H9 (cell line): ENCODE data around the gene TRIM54. TPM values are rescaled to one million over a fixed set of nuclear protein-coding genes. Genes with fewer than 3 reads are reported as not detected.

Experiments used
- DNase-seq: peaks from one replicate; pipeline ENCODE4 v3.0.0-alpha.2; 2017
- H2AFZ ChIP-seq: one replicate; pipeline ENCODE4 v1.6.1; 2013; ENCODE audit warnings: mild to moderate bottlenecking, low read length, control low read depth, moderate library complexity
- H2AK5ac ChIP-seq: 2 replicates; pipeline ENCODE4 v1.6.1; 2013; ENCODE audit warnings: low read length, control low read depth, mixed read lengths; ENCODE audit not compliant: insufficient read length
- H2BK120ac ChIP-seq: one replicate; pipeline ENCODE4 v1.6.1; 2013; ENCODE audit warnings: low read depth, mild to moderate bottlenecking, low read length, control low read depth, inconsistent platforms; ENCODE audit not compliant: poor library complexity, severe bottlenecking
- H2BK12ac ChIP-seq: 2 replicates; pipeline ENCODE4 v1.6.1; 2013; ENCODE audit warnings: low read length, control low read depth, mixed read lengths, low read depth; ENCODE audit not compliant: insufficient read length
- H2BK15ac ChIP-seq: 2 replicates; pipeline ENCODE4 v1.6.1; 2013; ENCODE audit warnings: low read depth, low read length, control low read depth
- H2BK20ac ChIP-seq: one replicate; pipeline ENCODE4 v1.6.1; 2013; ENCODE audit warnings: low read depth, mild to moderate bottlenecking, low read length, control low read depth, inconsistent platforms; ENCODE audit not compliant: poor library complexity, severe bottlenecking
- H2BK5ac ChIP-seq: 2 replicates; pipeline ENCODE4 v1.6.1; 2013; ENCODE audit warnings: low read length, control low read depth, mixed read lengths; ENCODE audit not compliant: insufficient read length
- H3K14ac ChIP-seq: 2 replicates; pipeline ENCODE4 v1.6.1; 2013; ENCODE audit warnings: low read length, control low read depth; ENCODE audit not compliant: insufficient read depth
- H3K18ac ChIP-seq: 2 replicates; pipeline ENCODE4 v1.6.1; 2013; ENCODE audit warnings: low read depth, mild to moderate bottlenecking, mixed read lengths, low read length, control low read depth; ENCODE audit not compliant: insufficient read length
- H3K23ac ChIP-seq: 2 replicates; pipeline ENCODE4 v1.6.1; 2013; ENCODE audit warnings: low read length, control low read depth, mixed read lengths, low read depth; ENCODE audit not compliant: insufficient read length
- H3K23me2 ChIP-seq: 2 replicates; pipeline ENCODE4 v1.6.1; 2013; ENCODE audit warnings: low read depth, mild to moderate bottlenecking, mixed read lengths, low read length, control low read depth; ENCODE audit not compliant: insufficient read length, poor library complexity, severe bottlenecking
- H3K27ac ChIP-seq: 2 replicates; pipeline ENCODE4 v1.5.1; 2013; ENCODE audit warnings: low read length, control low read depth, mixed read lengths, low read depth; ENCODE audit not compliant: insufficient read length
- H3K27me3 ChIP-seq: 2 replicates; pipeline ENCODE4 v1.6.1; 2013; ENCODE audit warnings: low read length, control low read depth, inconsistent platforms; ENCODE audit not compliant: insufficient read depth
- H3K4ac ChIP-seq: 2 replicates; pipeline ENCODE4 v1.6.1; 2013; ENCODE audit warnings: low read depth, mild to moderate bottlenecking, control low read depth, inconsistent platforms, low read length, moderate library complexity
- H3K4me1 ChIP-seq: 2 replicates; pipeline ENCODE4 v1.6.1; 2013; ENCODE audit warnings: low read length, control low read depth, inconsistent platforms; ENCODE audit not compliant: insufficient read depth
- H3K4me2 ChIP-seq: 2 replicates; pipeline ENCODE4 v1.6.1; 2013; ENCODE audit warnings: low read length, control low read depth, mixed read lengths; ENCODE audit not compliant: insufficient read length, insufficient read depth
- H3K56ac ChIP-seq: 2 replicates; pipeline ENCODE4 v1.6.1; 2013; ENCODE audit warnings: low read depth, mild to moderate bottlenecking, mixed read lengths, low read length, control low read depth; ENCODE audit not compliant: insufficient read length
- H3K79me1 ChIP-seq: 2 replicates; pipeline ENCODE4 v1.6.1; 2013; ENCODE audit warnings: low read depth, mild to moderate bottlenecking, moderate library complexity, low read length, control low read depth, inconsistent platforms; ENCODE audit not compliant: insufficient read depth, poor library complexity, severe bottlenecking
- H3K79me2 ChIP-seq: 2 replicates; pipeline ENCODE4 v1.6.1; 2013; ENCODE audit warnings: low read length, control low read depth, inconsistent platforms; ENCODE audit not compliant: insufficient read depth
- H3K9ac ChIP-seq: 2 replicates; pipeline ENCODE4 v1.6.1; 2013; ENCODE audit warnings: low read length, control low read depth, mixed read lengths; ENCODE audit not compliant: insufficient read length; ENCODE audit errors: extremely low read depth
- H3K9me3 ChIP-seq: one replicate; pipeline ENCODE4 v1.6.1; 2013; ENCODE audit warnings: low read depth, low read length, inconsistent platforms; ENCODE audit not compliant: control insufficient read depth
- H3T11ph ChIP-seq: one replicate; pipeline ENCODE4 v1.6.1; 2013; ENCODE audit warnings: mild to moderate bottlenecking, low read length, control low read depth, inconsistent platforms
- H4K20me1 ChIP-seq: one replicate; pipeline ENCODE4 v1.6.1; 2013; ENCODE audit not compliant: control insufficient read depth, insufficient read length, insufficient read depth
- H4K5ac ChIP-seq: 2 replicates; pipeline ENCODE4 v1.6.1; 2013; ENCODE audit warnings: low read depth, mild to moderate bottlenecking, mixed read lengths, low read length, control low read depth; ENCODE audit not compliant: insufficient read length
- H4K8ac ChIP-seq: replicated peaks from 2 replicates; pipeline ENCODE4 v1.6.1; 2013; ENCODE audit warnings: low read length, control low read depth, mixed read lengths, low read depth; ENCODE audit not compliant: insufficient read length
- H4K91ac ChIP-seq: 2 replicates; pipeline ENCODE4 v1.6.1; 2013; ENCODE audit warnings: low read depth, mild to moderate bottlenecking, moderate library complexity, mixed read lengths, low read length, control low read depth; ENCODE audit not compliant: insufficient read length
- H3K27ac Mint-ChIP-seq, 3 experiments: 2 replicates in 2 of 3; 3 replicates in 1 of 3; pipeline ENCODE4 v1.8.0; 2020 to 2021; ENCODE audit warnings: mixed read lengths in 3 of 3, mild to moderate bottlenecking in 1 of 3, moderate library complexity in 1 of 3
- H3K27me3 Mint-ChIP-seq: 2 replicates; pipeline ENCODE4 v1.8.0; 2021; ENCODE audit warnings: low read depth, mild to moderate bottlenecking, moderate library complexity, mixed read lengths
- H3K36me3 Mint-ChIP-seq, 3 experiments: 2 replicates in 2 of 3; 3 replicates in 1 of 3; pipeline ENCODE4 v1.8.0; 2020 to 2021; ENCODE audit warnings: low read depth in 3 of 3, mixed read lengths in 3 of 3; ENCODE audit not compliant: insufficient read depth in 1 of 3
- H3K4me1 Mint-ChIP-seq, 2 experiments: 2 replicates each; pipeline ENCODE4 v1.8.0; 2020; ENCODE audit warnings: mixed read lengths in 2 of 2
- H3K4me3 Mint-ChIP-seq, 2 experiments: 2 replicates in 1 of 2; 3 replicates in 1 of 2; pipeline ENCODE4 v1.8.0; 2020 to 2021; ENCODE audit warnings: mild to moderate bottlenecking in 2 of 2, mixed read lengths in 2 of 2, moderate library complexity in 1 of 2
- H3K9me3 Mint-ChIP-seq, 2 experiments: 2 replicates in 1 of 2; 3 replicates in 1 of 2; pipeline ENCODE4 v1.8.0; 2020; ENCODE audit warnings: mild to moderate bottlenecking in 2 of 2, mixed read lengths in 2 of 2, moderate library complexity in 1 of 2
- WGBS: extraction: QIAGEN DNeasy Blood & Tissue Kit; methylation state at CpG from one replicate; pipeline ENCODE4 v1.1.7; 2013; ENCODE audit warnings: missing lambda C conversion rate, low lambda C conversion rate, mixed read lengths; ENCODE audit not compliant: insufficient read length; ENCODE audit errors: extremely low coverage; 5-methylcytosine and 5-hydroxymethylcytosine counted together
- total RNA-seq: library from RNA; stranded (reverse); gene quantifications from 2 replicates; pipeline ENCODE4 v1.2.1, GENCODE V29; 2021
- TF ChIP-seq, protein P1 (sequence below): fragments of 200-600 bp; sonication (generic); conservative IDR thresholded peaks from 3 replicates; pipeline ENCODE4 v1.8.0; 2021; ENCODE audit warnings: antibody characterized with exemption, mild to moderate bottlenecking

The TRIM54 gene
- total RNA-seq, 1 experiment from 2014 or later = 5.0 TPM

GRCh38 chr2:27347641-27348040, 65.4 kb downstream of the TRIM54 start:
- H2BK15ac ChIP-seq = no peak overlapping the region
- Mint-ChIP-seq H3K27me3 (no peaks in the 10 kb centered on the region), H3K27ac (0 out of 7 replicates have a peak overlapping the region, but pooled peaks of 1 of the 3 experiments have one; percentile 32), H3K4me3 (no peak overlapping the region), H3K9me3 (no peaks in the 10 kb centered on the region), H3K4me1 (peaks cover 0 to 8% of the 10 kb centered on the region in 2 experiments; a peak in 3 of 4 replicates), H3K36me3 (peaks cover 12 to 41% (median 22%) of the 10 kb centered on the region in 3 experiments; a peak in 6 of 7 replicates)
- H2AK5ac ChIP-seq = no peak overlapping the region
- H3K23me2 ChIP-seq = no peaks in the 10 kb centered on the region
- no peak overlapping the region for H3K9ac ChIP-seq
- no peak for DNase-seq
- no peaks in the 10 kb centered on the region for H3K9me3 ChIP-seq
- no peak overlapping the region for H3K56ac ChIP-seq
- no peak overlapping the region for H4K91ac ChIP-seq
- H2BK120ac ChIP-seq = no peak overlapping the region
- no peak overlapping the region for H3K18ac ChIP-seq
- TF ChIP-seq, protein P1, sequence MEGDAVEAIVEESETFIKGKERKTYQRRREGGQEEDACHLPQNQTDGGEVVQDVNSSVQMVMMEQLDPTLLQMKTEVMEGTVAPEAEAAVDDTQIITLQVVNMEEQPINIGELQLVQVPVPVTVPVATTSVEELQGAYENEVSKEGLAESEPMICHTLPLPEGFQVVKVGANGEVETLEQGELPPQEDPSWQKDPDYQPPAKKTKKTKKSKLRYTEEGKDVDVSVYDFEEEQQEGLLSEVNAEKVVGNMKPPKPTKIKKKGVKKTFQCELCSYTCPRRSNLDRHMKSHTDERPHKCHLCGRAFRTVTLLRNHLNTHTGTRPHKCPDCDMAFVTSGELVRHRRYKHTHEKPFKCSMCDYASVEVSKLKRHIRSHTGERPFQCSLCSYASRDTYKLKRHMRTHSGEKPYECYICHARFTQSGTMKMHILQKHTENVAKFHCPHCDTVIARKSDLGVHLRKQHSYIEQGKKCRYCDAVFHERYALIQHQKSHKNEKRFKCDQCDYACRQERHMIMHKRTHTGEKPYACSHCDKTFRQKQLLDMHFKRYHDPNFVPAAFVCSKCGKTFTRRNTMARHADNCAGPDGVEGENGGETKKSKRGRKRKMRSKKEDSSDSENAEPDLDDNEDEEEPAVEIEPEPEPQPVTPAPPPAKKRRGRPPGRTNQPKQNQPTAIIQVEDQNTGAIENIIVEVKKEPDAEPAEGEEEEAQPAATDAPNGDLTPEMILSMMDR = no peak
- H3K4me2 ChIP-seq = no peak overlapping the region
- H3K14ac ChIP-seq = no peak overlapping the region
- H4K20me1 ChIP-seq = peaks cover 4% of the 10 kb centered on the region
- H2BK12ac ChIP-seq = no peak overlapping the region
- no peak overlapping the region for H4K5ac ChIP-seq
- peaks cover 39% of the 10 kb centered on the region; the same call in 1 of the 2 replicates for H3K79me2 ChIP-seq
- H3K4me1 ChIP-seq = no peaks in the 10 kb centered on the region
- no peak overlapping the region for H3K23ac ChIP-seq
- no peak overlapping the region for H3K4ac ChIP-seq
- H4K8ac ChIP-seq = no peak overlapping the region
- H2BK20ac ChIP-seq = no peak overlapping the region
- WGBS = no CpG with 5 or more reads among the region's 2 CpGs
- no peak overlapping the region for H3T11ph ChIP-seq
- no peak overlapping the region for H3K27ac ChIP-seq
- H2AFZ ChIP-seq = no peak overlapping the region
- H3K79me1 ChIP-seq = peaks cover 5% of the 10 kb centered on the region
- H3K27me3 ChIP-seq = no peaks in the 10 kb centered on the region
- H2BK5ac ChIP-seq = no peak overlapping the region
